Measurements from ENCODE around the gene PCDHGC3. TPM values are rescaled to one million over a fixed set of nuclear protein-coding genes. Genes with fewer than 3 reads are reported as not detected.

PCDHGC3 gene
- total and polyA plus RNA-seq, 2 experiments from 2014 or later = 12.9 to 13.8 TPM

- Histone ChIP-seq H2AFZ (no peak overlapping the region), H3K4me2 (peak overlapping the region; percentile 74), H3K36me3 (ENCODE audit: insufficient read depth) (no peaks in the 10 kb centered on the region), H4K20me1 (replicated peaks; ENCODE audit: insufficient read depth) (peaks cover 3% of the 10 kb centered on the region; the same call in 1 of the 2 replicates), H3K79me2 (replicated peaks; ENCODE audit: insufficient read depth) (peaks cover 4% of the 10 kb centered on the region; the same call in 1 of the 2 replicates), H3F3A (replicated peaks; ENCODE audit: low read depth) (no peaks in the 10 kb centered on the region), H3K27me3 (ENCODE audit: insufficient read depth) (peaks cover 26% of the 10 kb centered on the region), H3K4me3 (peak overlapping the region; percentile 53), H3K4me1 (ENCODE audit: insufficient read depth) (peaks cover 31% of the 10 kb centered on the region), H3K9me2 (ENCODE audit: insufficient read depth) (no peaks in the 10 kb centered on the region), H3K27ac (ENCODE audit: low read depth) (no peak overlapping the region)
- TF ChIP-seq EZH2 (IDR thresholded peaks at IDR 0.05; ENCODE audit: low read depth, unreplicated experiment) = no peak
- no peak for TF ChIP-seq ZNF114 (CRISPR knock-in tag; IDR thresholded peaks at IDR 0.05)
- no peak for TF ChIP-seq POLR2AphosphoS5 (IDR thresholded peaks at IDR 0.05; ENCODE audit: low read depth)
- no peak for TF ChIP-seq NANOG (IDR thresholded peaks at IDR 0.05; ENCODE audit: borderline replicate concordance)
- TF ChIP-seq ETS1 (IDR thresholded peaks at IDR 0.05) = no peak
- no peak for TF ChIP-seq REST (IDR thresholded peaks at IDR 0.05; ENCODE audit: unreplicated experiment)
- TF ChIP-seq CTCF (conservative IDR thresholded peaks at IDR 0.05; ENCODE audit: low read depth in 2 of 2) = no peak
- TF ChIP-seq JUNB (IDR thresholded peaks at IDR 0.05; ENCODE audit: unreplicated experiment) = no peak
- TF ChIP-seq ZNF462 (CRISPR knock-in tag; IDR thresholded peaks at IDR 0.05) = no peak
- no peak for TF ChIP-seq EZH2phosphoT487 (IDR thresholded peaks at IDR 0.05; ENCODE audit: unreplicated experiment)
- no peak for TF ChIP-seq ZNF331 (CRISPR knock-in tag; IDR thresholded peaks at IDR 0.05; ENCODE audit: low read depth)
- no peak for TF ChIP-seq CREB1 (CRISPR knock-in tag; IDR thresholded peaks at IDR 0.05; ENCODE audit: low read depth)
- TF ChIP-seq STAT1 (IDR thresholded peaks at IDR 0.05; ENCODE audit: unreplicated experiment) = no peak
- DNase-seq (ENCODE audit: low spot score) (no peak), ATAC-seq (no peak)
- H3K4me1 Mint-ChIP-seq = peaks cover 40% of the 10 kb centered on the region
- H3K27ac Mint-ChIP-seq = no peak overlapping the region; the same call in 1 of the 2 replicates
- no peaks in the 10 kb centered on the region for H3K9me3 Mint-ChIP-seq
- peaks cover 24% of the 10 kb centered on the region for H3K27me3 Mint-ChIP-seq (ENCODE audit: insufficient read depth, low read depth, poor library complexity)
- peak overlapping the region; percentile 69 for H3K4me3 Mint-ChIP-seq
- peaks cover 11% of the 10 kb centered on the region for H3K36me3 Mint-ChIP-seq (ENCODE audit: low read depth)
Observed at GRCh38 chr5:141484310-141484640, 8.5 kb downstream of the PCDHGC3 start.
